Activated CD4-positive, alpha-beta T cell treated with anti-CD3 and anti-CD28 coated beads, Interleukin-2, amount 50 U/mL, for 24 hours (primary cell): ENCODE results near the gene FAM234B.

Source experiments
- DNase-seq, 2 donors: peaks; one replicate each; pipeline ENCODE4 v3.0.0-alpha.2; 2020; ENCODE audit warnings: low read depth in 1 of 2, low spot score in 1 of 2

FAM234B gene

GRCh38 chr12:13090054-13090453 lies 45.9 kb downstream of the FAM234B start:
- no peak for DNase-seq

GRCh38 chr12:13091832-13092231 lies 47.7 kb downstream of the FAM234B start:
- DNase-seq = no peak

GRCh38 chr12:13093191-13093847 lies 49.1 kb downstream of the FAM234B start:
- no peak for DNase-seq

GRCh38 chr12:13093848-13094220 lies 49.7 kb downstream of the FAM234B start:
- DNase-seq = no peak

GRCh38 chr12:13094367-13094766 lies 50.2 kb downstream of the FAM234B start:
- no peak for DNase-seq

GRCh38 chr12:13095266-13095995 lies 51.2 kb downstream of the FAM234B start:
- DNase-seq = no peak

GRCh38 chr12:13097491-13098011 lies 53.4 kb downstream of the FAM234B start:
- no peak for DNase-seq

GRCh38 chr12:13099066-13099843 lies 55.1 kb downstream of the FAM234B start:
- DNase-seq = no peak

- DNase-seq = no peak
These were observed 55.8 kb downstream of the FAM234B start for GRCh38 chr12:13099844-13100604.

- DNase-seq = no peak
These were observed 56.4 kb downstream of the FAM234B start for GRCh38 chr12:13100605-13100881.

- DNase-seq = peak; percentile 73 to 75
These were observed 56.9 kb downstream of the FAM234B start for GRCh38 chr12:13100882-13101769.

- no peak for DNase-seq
These were observed 57.7 kb downstream of the FAM234B start for GRCh38 chr12:13101821-13102375.

- no peak for DNase-seq
These were observed 58.4 kb downstream of the FAM234B start for GRCh38 chr12:13102461-13103195.

- no peak for DNase-seq
These were observed 59.3 kb downstream of the FAM234B start, which contains the start of gene GSG1 for GRCh38 chr12:13103391-13104033. Gene GSG1, minus strand, starts transcription at chr12:13103667. Its CDS starts 155 bp downstream, at chr12:13103512.

- no peak for DNase-seq
These were observed 60.2 kb downstream of the FAM234B start for GRCh38 chr12:13104409-13104808.

GRCh38 chr12:13105781-13106180 lies 61.6 kb downstream of the FAM234B start:
- no peak for DNase-seq

- DNase-seq = no peak
These were observed 62.5 kb downstream of the FAM234B start for GRCh38 chr12:13106666-13107065.

GRCh38 chr12:13112968-13113367 lies 68.8 kb downstream of the FAM234B start:
- DNase-seq = no peak
